Endothelial cell of umbilical vein (primary cell): ENCODE data around the gene C5. TPM values are rescaled to one million over a fixed set of nuclear protein-coding genes. Genes with fewer than 3 reads are reported as not detected.

Source experiments
- BruUV-seq: library from RNA; stranded (reverse); fragments of 400-500 nt; replicated peaks from 2 replicates; lab custom pipeline; 2021; lab: Mats Ljungman, UMichigan
- CTCF ChIA-PET: fragments of 300-600, 350-600 bp; sonication (Branson Sonifier 250); formaldehyde crosslinking; loops from one replicate; lab custom pipeline; 2021; ENCODE audit warnings: antibody characterized with exemption, inconsistent platforms; lab: Charles Lee
- POLR2A ChIA-PET: fragments of 300-600, 350-600 bp; sonication (Branson Sonifier 250); formaldehyde crosslinking; loops from one replicate; lab custom pipeline; 2021; ENCODE audit warnings: antibody characterized with exemption, inconsistent platforms; lab: Charles Lee
- DNase-seq: peaks from one replicate; pipeline ENCODE4 v3.0.0-alpha.2; 2011; ENCODE audit warnings: low read depth, low spot score
- FAIRE-seq: peaks from 2 replicates; lab custom pipeline; 2011; peaks lifted over from hg19 to GRCh38; lab: Jason Lieb, UNC
- H2AFZ ChIP-seq: 2 replicates; pipeline ENCODE4 v1.6.0; 2012; ENCODE audit warnings: low read depth, low read length, control low read depth, inconsistent platforms
- H3K27ac ChIP-seq: 2 replicates; pipeline ENCODE4 v1.5.1; 2011; ENCODE audit warnings: low read depth, mild to moderate bottlenecking, control low read depth, low read length, moderate library complexity; ENCODE audit not compliant: insufficient read depth
- H3K27me3 ChIP-seq, 2 experiments: 2 replicates each; pipeline versions ENCODE4 v1.6.0 to v1.6.1; 2011; ENCODE audit warnings: low read length in 2 of 2, mixed read lengths in 1 of 2; ENCODE audit not compliant: control insufficient read depth in 2 of 2, insufficient read depth in 2 of 2
- H3K36me3 ChIP-seq, 2 experiments: 2 replicates in 1 of 2; 3 replicates in 1 of 2; pipeline ENCODE4 v1.5.1; 2011; ENCODE audit warnings: low read length in 2 of 2, mild to moderate bottlenecking in 1 of 2, moderate library complexity in 1 of 2; ENCODE audit not compliant: control insufficient read depth in 2 of 2, insufficient read depth in 2 of 2; ENCODE audit errors: extremely low read depth in 1 of 2
- H3K4me1 ChIP-seq: 3 replicates; pipeline ENCODE4 v1.5.1; 2011; ENCODE audit warnings: mild to moderate bottlenecking, low read length; ENCODE audit not compliant: control insufficient read depth, insufficient read depth; ENCODE audit errors: extremely low read depth
- H3K4me2 ChIP-seq: 2 replicates; pipeline ENCODE4 v1.6.1; 2011; ENCODE audit warnings: low read length, control low read depth, mixed read lengths; ENCODE audit not compliant: insufficient read depth
- H3K4me3 ChIP-seq, 3 experiments: fragments of 200-600 bp in 1 of 3; sonication (generic), shearing (Covaris generic) in 1 of 3; replicated peaks in 1 of 3; 2 replicates each; pipeline ENCODE4 v1.5.1; 2011 to 2016; ENCODE audit warnings: control low read depth in 3 of 3, low read length in 3 of 3, mild to moderate bottlenecking in 2 of 3, inconsistent platforms in 1 of 3, low read depth in 1 of 3, moderate library complexity in 1 of 3; ENCODE audit not compliant: insufficient read depth in 1 of 3
- H3K79me2 ChIP-seq: 2 replicates; pipeline ENCODE4 v1.6.0; 2012; ENCODE audit warnings: low read length, inconsistent platforms; ENCODE audit not compliant: control insufficient read depth, insufficient read depth
- H3K9ac ChIP-seq: replicated peaks from 2 replicates; pipeline ENCODE3; 2011; ENCODE audit warnings: low read length, control low read depth; ENCODE audit not compliant: insufficient read depth; ENCODE audit errors: extremely low read depth
- H3K9me1 ChIP-seq: replicated peaks from 3 replicates; pipeline ENCODE4 v1.6.0; 2011; ENCODE audit warnings: mild to moderate bottlenecking, low read length; ENCODE audit not compliant: control insufficient read depth, insufficient read depth; ENCODE audit errors: extremely low read depth
- H3K9me3 ChIP-seq: replicated peaks from 2 replicates; pipeline ENCODE4 v1.5.1; 2012; ENCODE audit warnings: low read length, inconsistent platforms; ENCODE audit not compliant: control insufficient read depth, insufficient read depth
- H4K20me1 ChIP-seq: replicated peaks from 2 replicates; pipeline ENCODE3; 2011; ENCODE audit warnings: mild to moderate bottlenecking, low read length; ENCODE audit not compliant: control insufficient read depth, insufficient read depth; ENCODE audit errors: extremely low read depth
- CTCF ChIP-seq, 2 donors: IDR thresholded peaks; 1 replicate in 1 of 2; 2 replicates in 1 of 2; pipeline ENCODE4 v1.5.1; 2011; ENCODE audit warnings: low read length in 2 of 2, mild to moderate bottlenecking in 2 of 2, moderate library complexity in 2 of 2, control low read depth in 1 of 2, inconsistent platforms in 1 of 2, low read depth in 1 of 2; ENCODE audit not compliant: insufficient read depth in 1 of 2; ENCODE audit errors: extremely low read depth in 1 of 2
- EZH2 ChIP-seq: IDR thresholded peaks from 2 replicates; pipeline ENCODE4 v1.6.1; 2012; ENCODE audit warnings: borderline replicate concordance, low read depth, mild to moderate bottlenecking, moderate library complexity, low read length, inconsistent platforms; ENCODE audit not compliant: severe bottlenecking
- FOS ChIP-seq: IDR thresholded peaks from 2 replicates; pipeline ENCODE4 v1.6.1; 2011; ENCODE audit warnings: mild to moderate bottlenecking, low read length, moderate library complexity, borderline replicate concordance; ENCODE audit not compliant: insufficient read depth
- GATA2 ChIP-seq: IDR thresholded peaks from 2 replicates; pipeline ENCODE4 v1.7.0; 2011; ENCODE audit warnings: low read depth, mild to moderate bottlenecking, moderate library complexity, mixed read lengths, low read length; ENCODE audit not compliant: insufficient read length, insufficient read depth
- JUN ChIP-seq: IDR thresholded peaks from 2 replicates; pipeline ENCODE4 v1.6.1; 2011; ENCODE audit warnings: borderline replicate concordance, low read depth; ENCODE audit not compliant: insufficient read length, insufficient read depth
- MAX ChIP-seq: IDR thresholded peaks from 2 replicates; pipeline ENCODE4 v1.6.1; 2011; ENCODE audit not compliant: insufficient read depth, insufficient read length
- MYC ChIP-seq: IDR thresholded peaks from one replicate; pipeline ENCODE4 v1.6.1; 2011; ENCODE audit warnings: mild to moderate bottlenecking, low read depth, low read length
- POLR2A ChIP-seq: IDR thresholded peaks from 2 replicates; pipeline ENCODE4 v1.6.1; 2012; ENCODE audit warnings: low read depth, mild to moderate bottlenecking, control low read depth, low read length
- POLR2AphosphoS5 ChIP-seq: IDR thresholded peaks from 2 replicates; pipeline ENCODE4 v1.6.1; 2012; ENCODE audit warnings: low read depth, mild to moderate bottlenecking, control low read depth, low read length, moderate library complexity; ENCODE audit not compliant: insufficient read depth
- dilution Hi-C: fragments of 300-500 bp; cut with MboI; formaldehyde crosslinking; loops from one replicate; pipeline ENCODE4 v1.15.0; 2019; ENCODE audit warnings: low sequenced_read_pairs; ENCODE audit not compliant: extremely low pct_ligation_motif_present
- intact Hi-C: fragments of 100-400 bp; cut with micrococcal nuclease; formaldehyde crosslinking; loops from one replicate; pipeline ENCODE4 v1.10.0; 2022
- polyA plus RNA-seq, 4 experiments: library from polyadenylated mRNA; depleted of rRNA in 3 of 4; stranded (reverse) in 3 of 4; unstranded in 1 of 4; fragments of >200 nt; gene quantifications; 2 replicates each; pipeline versions ENCODE4 v1.2.1 to v1.2.3, GENCODE V29; 2011 to 2012; ENCODE audit warnings: missing spikeins in 1 of 4
- total RNA-seq: library from RNA; stranded (reverse); gene quantifications from 2 replicates; pipeline ENCODE4 v1.2.3, GENCODE V29; 2021

C5 gene
- total and polyA plus RNA-seq, 2 donors (not counting 3 experiments of a cell fraction or from before 2014, with no cell fraction given), result 0.79 to 1.6 TPM

DNA sequence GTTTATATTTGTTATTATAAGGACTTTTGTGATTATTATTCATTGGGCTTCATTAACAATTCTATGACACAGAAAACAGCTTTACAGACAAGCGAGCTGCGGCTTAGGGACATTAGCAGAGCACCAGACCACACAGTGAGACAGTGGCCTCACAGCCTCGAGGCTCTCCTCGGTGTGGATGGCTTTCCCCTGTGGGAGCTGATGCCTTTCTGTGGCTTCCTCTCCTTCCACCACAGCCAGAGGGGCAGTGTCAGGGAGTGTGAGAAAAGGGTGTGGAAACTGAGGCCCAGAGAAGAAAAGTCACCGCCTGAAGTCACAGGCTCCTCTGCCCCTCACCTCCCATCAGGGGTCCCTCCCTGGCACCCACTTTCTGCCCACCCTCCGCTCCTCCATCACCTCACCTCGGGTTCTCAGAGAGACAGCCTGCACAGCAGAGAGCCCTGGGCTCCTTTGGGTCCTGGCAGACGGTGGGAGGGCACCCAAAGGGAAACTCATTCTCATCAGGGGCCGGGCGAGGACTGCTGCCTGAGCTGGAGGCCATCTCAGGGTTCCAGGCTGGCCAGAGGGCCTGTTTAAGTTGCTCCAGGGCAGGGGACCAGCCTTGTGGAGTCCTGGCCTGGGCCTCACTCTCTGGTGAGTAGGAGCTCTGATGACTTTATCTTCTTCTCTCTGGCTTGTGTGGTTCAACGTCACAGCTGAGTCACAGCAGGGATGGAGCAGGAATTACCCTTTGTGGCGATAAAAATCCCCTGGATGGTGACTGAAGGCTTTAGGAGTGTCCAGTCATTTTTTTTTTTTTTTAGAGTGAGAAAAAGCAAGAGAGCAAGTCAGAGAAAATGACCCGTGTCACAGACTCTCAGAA lies 124.3 kb downstream of the C5 start:
- Histone ChIP-seq H3K4me2 (no peak overlapping the region), H3K9me3 (no peaks in the 10 kb centered on the region), H3K27ac (peak overlapping the region; percentile 52), H3K36me3 (no peaks in the 10 kb centered on the region), H3K79me2 (no peaks in the 10 kb centered on the region), H3K27me3 (no peaks in the 10 kb centered on the region), H3K9ac (peak overlapping the region; percentile 13), H4K20me1 (no peaks in the 10 kb centered on the region), H3K4me3 (no peak overlapping the region), H3K9me1 (no peaks in the 10 kb centered on the region), H2AFZ (no peak overlapping the region), H3K4me1 (peaks cover 23% of the 10 kb centered on the region)
- dilution Hi-C loops (no loop called here), intact Hi-C loops (loop anchor here (1.0 kb wide), 1 partner anchor 31 kb away; no protein-coding TSS in a partner anchor)
- CTCF ChIA-PET, result interaction anchor here (0.9 to 1.0 kb wide), 3 partner anchors 8 to 11 kb away, joined by 3 to 4 read pairs (median 4); no protein-coding TSS in a partner anchor
- BruUV-seq, result TSS peak; percentile 51
- POLR2A ChIA-PET, result no interaction called here
- TF ChIP-seq FOS (no peak), MYC (no peak), POLR2A (no peak), GATA2 (no peak), MAX (no peak), JUN (no peak), CTCF (IDR thresholded peaks at IDR 0.05; ENCODE audit: extremely low read depth in 1 of 2, insufficient read depth in 1 of 2, low read depth in 1 of 2, low read length in 2 of 2) (no peak), EZH2 (no peak), POLR2AphosphoS5 (no peak)
- FAIRE-seq (peak; percentile 85), DNase-seq (peak; percentile 62)
